LNCAP (cell line): ENCODE data around the gene CTNS.

ENCODE experiments used
- TF ChIP-seq, protein P1 (sequence below): fragments of 450-650 bp; IDR thresholded peaks from 2 replicates; pipeline ENCODE4 v1.5.1; 2017; ENCODE audit warnings: mild to moderate bottlenecking

Gene CTNS

DNA sequence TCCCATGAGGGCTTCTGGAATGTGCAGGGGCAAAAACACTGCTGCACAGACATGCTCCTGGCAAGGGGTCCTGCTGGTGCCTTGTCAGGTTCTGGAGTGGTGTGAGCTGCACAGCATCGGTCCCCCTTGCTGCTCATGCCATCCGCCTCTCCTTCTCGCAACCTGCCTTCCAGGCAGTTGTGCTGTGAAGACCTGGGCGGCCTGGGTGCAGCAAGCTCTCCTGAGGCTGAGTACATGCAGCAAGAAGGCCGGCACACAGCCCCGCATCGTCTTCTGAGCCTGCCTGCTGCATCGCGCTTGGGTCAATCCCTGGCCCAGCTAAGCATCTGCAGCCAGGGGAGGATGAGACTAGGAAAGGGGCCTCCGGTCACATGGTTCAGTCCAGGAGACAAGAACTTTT, 26.9 kb upstream of the CTNS start:
- TF ChIP-seq, protein P1, sequence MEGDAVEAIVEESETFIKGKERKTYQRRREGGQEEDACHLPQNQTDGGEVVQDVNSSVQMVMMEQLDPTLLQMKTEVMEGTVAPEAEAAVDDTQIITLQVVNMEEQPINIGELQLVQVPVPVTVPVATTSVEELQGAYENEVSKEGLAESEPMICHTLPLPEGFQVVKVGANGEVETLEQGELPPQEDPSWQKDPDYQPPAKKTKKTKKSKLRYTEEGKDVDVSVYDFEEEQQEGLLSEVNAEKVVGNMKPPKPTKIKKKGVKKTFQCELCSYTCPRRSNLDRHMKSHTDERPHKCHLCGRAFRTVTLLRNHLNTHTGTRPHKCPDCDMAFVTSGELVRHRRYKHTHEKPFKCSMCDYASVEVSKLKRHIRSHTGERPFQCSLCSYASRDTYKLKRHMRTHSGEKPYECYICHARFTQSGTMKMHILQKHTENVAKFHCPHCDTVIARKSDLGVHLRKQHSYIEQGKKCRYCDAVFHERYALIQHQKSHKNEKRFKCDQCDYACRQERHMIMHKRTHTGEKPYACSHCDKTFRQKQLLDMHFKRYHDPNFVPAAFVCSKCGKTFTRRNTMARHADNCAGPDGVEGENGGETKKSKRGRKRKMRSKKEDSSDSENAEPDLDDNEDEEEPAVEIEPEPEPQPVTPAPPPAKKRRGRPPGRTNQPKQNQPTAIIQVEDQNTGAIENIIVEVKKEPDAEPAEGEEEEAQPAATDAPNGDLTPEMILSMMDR, result no peak

DNA sequence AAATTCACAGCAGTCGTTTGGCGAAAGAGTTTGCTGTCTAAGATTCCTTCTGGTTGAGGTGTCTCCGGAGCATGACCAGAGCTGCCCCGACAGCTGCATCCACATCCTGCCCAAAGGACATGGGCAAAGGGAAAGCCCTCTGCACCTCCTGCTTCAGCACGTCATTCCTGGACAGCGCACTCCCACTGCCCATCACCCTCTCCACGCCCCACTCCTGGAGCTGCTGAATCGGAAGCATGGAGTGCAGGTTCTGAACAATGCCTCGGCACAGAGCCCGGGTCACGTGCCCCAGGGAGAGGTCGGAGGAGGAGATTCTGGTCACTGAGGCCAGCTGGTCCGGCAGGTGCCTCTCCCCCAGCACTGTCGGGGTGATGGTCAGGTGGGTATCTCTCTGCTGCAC, 26.0 kb upstream of the CTNS start:
- TF ChIP-seq, protein P1, result no peak

DNA sequence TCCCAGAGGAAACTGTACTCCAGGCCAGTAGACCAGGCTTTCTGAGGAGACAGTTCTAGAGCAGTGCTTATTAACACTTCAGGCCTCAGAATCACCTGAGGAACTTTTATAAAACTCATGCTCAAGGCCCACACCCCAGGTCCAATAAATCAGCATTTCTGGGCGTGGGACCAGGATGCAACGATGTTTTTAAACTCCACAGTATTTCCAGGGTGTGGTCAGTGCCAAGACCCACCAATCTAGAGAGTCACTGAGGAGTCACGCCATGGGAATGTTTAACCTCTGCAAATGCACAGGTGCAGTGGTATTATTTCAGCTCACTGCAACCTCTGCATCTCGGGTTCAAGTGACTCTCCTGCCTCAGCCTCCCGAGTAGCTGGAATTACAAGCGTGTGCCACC, 23.4 kb upstream of the CTNS start:
- TF ChIP-seq, protein P1, result no peak

DNA sequence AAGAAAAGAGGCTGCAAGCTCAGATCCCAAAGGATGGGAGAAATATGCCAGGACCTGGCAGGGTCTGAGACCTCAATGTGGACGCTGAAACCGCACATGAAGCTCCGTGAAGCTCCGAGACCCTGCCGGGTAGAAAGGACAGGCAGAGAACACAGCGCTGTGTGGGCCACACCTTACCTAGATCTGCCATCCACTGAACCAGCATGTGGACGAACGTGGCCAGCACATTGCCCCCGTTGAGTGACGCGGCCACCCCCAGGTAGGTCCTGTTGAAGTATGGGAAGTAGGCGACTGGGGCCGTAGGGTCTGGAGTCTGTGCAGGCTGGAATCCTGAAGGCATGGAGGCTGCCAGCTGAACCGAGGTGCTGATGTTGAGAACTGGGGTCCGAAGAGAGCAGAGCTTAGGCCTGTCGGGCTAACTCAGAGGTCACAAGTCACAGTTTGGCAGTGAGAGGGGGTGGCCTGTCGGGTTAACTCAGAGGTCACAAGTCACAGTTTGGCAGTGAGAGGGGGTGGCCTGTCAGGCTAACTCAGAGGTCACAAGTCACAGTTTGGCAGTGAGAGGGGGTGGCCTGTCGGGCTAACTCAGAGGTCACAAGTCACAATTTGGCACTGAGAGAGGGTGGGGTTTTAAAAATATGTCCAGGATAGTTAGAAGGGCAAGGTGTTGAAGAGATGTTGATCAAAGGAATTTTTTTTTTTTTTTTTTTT, 21.2 kb upstream of the CTNS start:
- TF ChIP-seq, protein P1, result no peak

DNA sequence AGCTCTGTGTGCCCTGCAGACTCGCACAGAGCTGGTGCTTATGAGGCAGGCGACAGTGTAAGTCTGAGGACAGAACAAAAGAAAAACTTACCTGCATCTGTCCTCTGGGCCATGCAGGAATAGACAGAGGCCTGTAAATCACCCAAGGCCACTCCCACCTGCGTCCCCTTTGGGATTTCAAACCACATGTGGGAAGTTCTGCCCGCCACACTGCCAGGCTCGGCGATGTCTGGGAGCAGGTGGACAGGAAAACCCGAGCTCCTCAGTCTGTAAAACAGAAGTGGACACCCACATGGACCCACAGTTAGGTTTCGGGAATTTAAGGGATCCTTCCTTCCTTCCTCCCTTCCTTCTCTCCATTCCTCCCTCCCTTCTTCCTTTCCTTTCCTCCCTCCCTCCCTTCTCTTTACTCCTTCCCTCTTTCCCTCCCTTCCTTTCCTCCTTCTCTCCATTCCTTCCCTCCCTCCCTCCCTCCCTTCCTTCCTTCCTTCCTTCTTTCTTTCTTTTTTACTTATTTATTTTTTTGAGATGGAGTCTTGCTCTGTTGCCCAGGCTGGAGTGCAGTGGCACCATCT, 15.3 kb upstream of the CTNS start:
- TF ChIP-seq, protein P1, result no peak

DNA sequence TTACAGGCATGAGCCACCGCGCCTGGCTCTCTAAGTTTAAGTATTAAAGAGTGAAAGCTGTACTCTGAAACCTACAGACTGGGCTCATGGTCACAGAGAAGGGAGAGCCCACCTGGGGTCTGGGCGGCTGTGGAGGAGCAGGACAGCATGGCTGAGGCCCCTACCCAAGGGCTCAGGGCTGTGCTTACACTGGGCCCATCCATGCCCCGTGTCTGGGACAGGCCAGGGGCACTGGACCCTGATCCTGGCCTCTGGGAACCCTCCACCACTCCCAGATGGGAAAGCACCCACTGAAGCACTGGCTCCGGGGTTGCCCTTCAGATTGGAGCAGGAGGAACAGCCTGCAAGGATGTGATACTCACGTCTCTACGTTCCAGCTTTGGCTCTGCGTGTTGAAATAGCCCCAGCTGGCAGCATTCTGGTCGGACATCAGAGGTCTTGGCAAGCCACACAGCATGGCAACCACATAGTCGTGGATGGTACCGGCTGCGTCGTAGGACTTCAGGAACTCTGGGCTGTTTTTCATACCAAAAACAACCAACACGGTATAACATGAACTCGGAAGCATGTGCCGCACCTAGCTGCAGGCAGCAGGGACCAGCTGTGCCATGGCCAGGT, 13.5 kb upstream of the CTNS start:
- TF ChIP-seq, protein P1, result no peak

DNA sequence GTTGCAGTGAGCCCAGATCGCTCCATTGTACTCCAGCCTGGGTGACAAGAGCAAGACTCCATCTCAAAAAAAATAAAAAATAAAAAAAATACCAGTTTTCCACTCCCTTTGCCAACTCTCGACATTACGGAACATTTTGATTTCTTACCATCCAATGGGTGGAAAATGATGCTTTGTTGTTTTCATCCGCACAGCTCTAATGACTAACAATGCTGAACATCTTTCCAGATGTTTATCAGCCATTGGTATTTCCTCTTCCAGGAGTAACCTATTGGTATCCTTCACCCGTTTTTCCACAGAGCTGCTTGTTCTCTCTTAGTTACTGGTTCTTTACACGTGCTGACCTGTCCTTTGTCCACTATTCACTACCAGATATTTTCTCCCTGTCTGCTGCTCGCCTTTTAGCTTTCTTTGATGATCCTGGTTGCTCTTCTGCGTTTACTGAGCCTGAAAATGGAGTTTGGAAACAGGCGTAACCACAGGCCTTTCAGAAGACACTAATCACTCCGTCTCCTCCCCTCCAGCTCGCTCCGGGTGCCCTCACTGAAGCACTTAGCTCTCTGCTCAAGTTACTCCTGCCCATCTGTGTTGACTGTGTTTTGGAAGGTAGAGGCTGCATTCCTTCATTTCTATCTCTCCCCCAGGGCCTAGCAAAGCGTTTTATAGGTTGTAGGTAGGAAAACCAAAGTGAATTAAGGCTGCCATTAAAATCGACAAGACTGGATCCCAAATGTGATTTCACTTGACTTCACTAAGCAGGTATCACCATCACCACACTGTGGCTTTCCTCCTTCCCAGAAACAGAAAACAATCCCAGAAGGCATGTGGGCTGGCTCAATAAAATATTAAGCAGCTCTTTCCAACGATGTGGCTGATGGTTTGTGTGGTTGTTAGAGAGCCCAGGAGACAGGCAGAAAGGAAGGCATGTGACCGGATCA, 9.5 kb upstream of the CTNS start:
- TF ChIP-seq, protein P1, result no peak
